AG09319 (cell line): Measurements from ENCODE around the gene ONECUT3.

Source experiments
- DNase-seq: peaks from one replicate; pipeline ENCODE4 v3.0.0-alpha.2; 2010; ENCODE audit warnings: low read depth; ENCODE audit errors: extremely low read depth
- CTCF ChIP-seq: IDR thresholded peaks from 2 replicates; pipeline ENCODE4 v1.5.1; 2011; ENCODE audit warnings: low read depth, mild to moderate bottlenecking, inconsistent platforms, low read length, moderate library complexity

ONECUT3 gene

GRCh38 chr19:1813192-1814182 lies 60.2 kb downstream of the ONECUT3 start:
- TF ChIP-seq CTCF = no peak
- DNase-seq = no peak

GRCh38 chr19:1814391-1814790 lies 61.1 kb downstream of the ONECUT3 start:
- TF ChIP-seq CTCF = no peak
- no peak for DNase-seq

GRCh38 chr19:1814833-1815604 lies 61.7 kb downstream of the ONECUT3 start:
- DNase-seq = no peak
- no peak for TF ChIP-seq CTCF

- DNase-seq = no peak
- TF ChIP-seq CTCF = no peak
Observed at GRCh38 chr19:1815605-1816529, 62.6 kb downstream of the ONECUT3 start.

- no peak for DNase-seq
- no peak for TF ChIP-seq CTCF
Observed at GRCh38 chr19:1816530-1817298, 63.4 kb downstream of the ONECUT3 start.

GRCh38 chr19:1817553-1818179 lies 64.4 kb downstream of the ONECUT3 start:
- TF ChIP-seq CTCF = no peak
- DNase-seq = no peak
